Body of pancreas (tissue), 4 donors: Measurements from ENCODE around the gene TSC22D4. TPM values are rescaled to one million over a fixed set of nuclear protein-coding genes. Genes with fewer than 3 reads are reported as not detected.
A peak's percentile ranks its signal among the peaks of the same experiment; 100 is the strongest.

Source experiments
- ATAC-seq: fragments of 150-250 bp; one replicate; pipeline ENCODE4 v1.9.1; 2016
- DNase-seq, 4 donors: peaks; one replicate each; pipeline ENCODE4 v3.0.0-alpha.2; 2019
- H3K27ac ChIP-seq, 4 donors: fragments of 200-600 bp; sonication (generic); 1 replicate in 3 of 4; 2 replicates in 1 of 4; pipeline versions ENCODE4 v1.5.1 to v1.6.1; 2016 to 2019; ENCODE audit warnings: mild to moderate bottlenecking in 1 of 4, mixed read lengths in 1 of 4, moderate library complexity in 1 of 4
- H3K27me3 ChIP-seq, 2 donors: fragments of 200-600 bp; sonication (generic); one replicate each; pipeline ENCODE4 v1.6.0; 2016; ENCODE audit warnings: mild to moderate bottlenecking in 1 of 2
- H3K36me3 ChIP-seq, 2 donors: fragments of 200-600 bp; sonication (generic); replicated peaks in 1 of 2; 2 replicates each; pipeline ENCODE4 v1.5.1; 2016; ENCODE audit warnings: low read depth in 2 of 2; ENCODE audit not compliant: insufficient read depth in 1 of 2
- H3K4me1 ChIP-seq: fragments of 200-600 bp; sonication (generic); one replicate; pipeline ENCODE4 v1.6.0; 2016
- H3K4me3 ChIP-seq, 2 donors: fragments of 200-600 bp; sonication (generic); 1 replicate in 1 of 2; 2 replicates in 1 of 2; pipeline ENCODE4 v1.5.1; 2016 to 2019
- H3K9me3 ChIP-seq, 3 donors: fragments of 200-600 bp; sonication (generic); 1 replicate in 2 of 3; 2 replicates in 1 of 3; pipeline ENCODE4 v1.5.1; 2016
- CTCF ChIP-seq, 7 experiments: fragments of 450-650 bp in 4 of 7; fragments of 200-600 bp in 3 of 7; sonication (generic) in 3 of 7; IDR thresholded peaks; one replicate each; pipeline ENCODE4 v1.5.1; 2016 to 2019; ENCODE audit warnings: antibody characterized with exemption in 7 of 7
- POLR2A ChIP-seq, 3 donors: fragments of 450-650 bp; IDR thresholded peaks; one replicate each; pipeline ENCODE4 v1.6.1; 2016; ENCODE audit warnings: antibody characterized with exemption in 3 of 3, mild to moderate bottlenecking in 2 of 3
- WGBS, 2 donors: methylation state at CpG; one replicate each; pipeline ENCODE4 v1.1.5; 2017; 5-methylcytosine and 5-hydroxymethylcytosine counted together
- intact Hi-C: fragments of 100-400 bp; cut with DNase I; formaldehyde crosslinking; loops from one replicate; pipeline ENCODE4 v1.15.1; 2023
- total RNA-seq, 2 donors: library from RNA; depleted of rRNA; stranded (reverse); fragments of >200 nt; gene quantifications; one replicate each; pipeline ENCODE4 v1.1.0, GENCODE V29; 2016

The TSC22D4 gene
- total RNA-seq, 2 donors from 2014 or later = 16.6 to 34.9 TPM

GRCh38 chr7:100519580-100519979, 40.6 kb upstream of the TSC22D4 start:
- Histone ChIP-seq H3K4me3 (no peak overlapping the region), H3K9me3 (no peaks in the 10 kb centered on the region), H3K4me1 (no peaks in the 10 kb centered on the region), H3K36me3 (no peaks in the 10 kb centered on the region), H3K27ac (no peak overlapping the region), H3K27me3 (no peaks in the 10 kb centered on the region)
- TF ChIP-seq POLR2A (IDR thresholded peaks at IDR 0.05) (no peak), CTCF (IDR thresholded peaks at IDR 0.05) (no peak)
- intact Hi-C loops = no loop called here
- no peak for ATAC-seq
- DNase-seq = no peak
- WGBS, 2 donors = 83 to 90% methylated on average over 6 of the region's 6 CpGs

- intact Hi-C loops = no loop called here
- DNase-seq (no peak), ATAC-seq (no peak)
- Histone ChIP-seq H3K4me3 (no peak overlapping the region), H3K27me3 (no peaks in the 10 kb centered on the region), H3K36me3 (no peaks in the 10 kb centered on the region), H3K27ac (no peak overlapping the region), H3K4me1 (no peaks in the 10 kb centered on the region), H3K9me3 (no peaks in the 10 kb centered on the region)
- WGBS, 2 donors = 48 to 68% methylated on average over 2 of the region's 2 CpGs
- TF ChIP-seq POLR2A (IDR thresholded peaks at IDR 0.05) (no peak), CTCF (IDR thresholded peaks at IDR 0.05) (no peak)
Observed at GRCh38 chr7:100517305-100517704, 38.3 kb upstream of the TSC22D4 start.

- ATAC-seq (no peak), DNase-seq (peak in 3 of 4 donors; percentile 15 to 45 (median 31))
- intact Hi-C loops = no loop called here
- Histone ChIP-seq H3K9me3 (no peaks in the 10 kb centered on the region), H3K4me1 (no peaks in the 10 kb centered on the region), H3K27ac (no peak overlapping the region), H3K27me3 (no peaks in the 10 kb centered on the region), H3K4me3 (no peak overlapping the region), H3K36me3 (no peaks in the 10 kb centered on the region)
- TF ChIP-seq CTCF (IDR thresholded peaks at IDR 0.05) (no peak), POLR2A (IDR thresholded peaks at IDR 0.05) (no peak)
- 58 to 63% methylated on average over 4 of the region's 4 CpGs for WGBS, 2 donors
Observed at GRCh38 chr7:100516135-100516812, 37.3 kb upstream of the TSC22D4 start.

GRCh38 chr7:100515072-100515532, 36.1 kb upstream of the TSC22D4 start:
- H3K9me3 ChIP-seq = no peaks in the 10 kb centered on the region
- no peak for TF ChIP-seq POLR2A (IDR thresholded peaks at IDR 0.05)
- TF ChIP-seq CTCF (IDR thresholded peaks at IDR 0.05) = no peak
- no peak overlapping the region for H3K4me3 ChIP-seq
- no peak overlapping the region for H3K27ac ChIP-seq
- no peaks in the 10 kb centered on the region for H3K36me3 ChIP-seq
- ATAC-seq (no peak), DNase-seq (no peak)
- no peaks in the 10 kb centered on the region for H3K27me3 ChIP-seq
- no peaks in the 10 kb centered on the region for H3K4me1 ChIP-seq
- intact Hi-C loops = no loop called here
- 24 to 39% methylated on average over 2 of the region's 2 CpGs for WGBS, 2 donors
